Islet precursor cell (in vitro differentiated cells): ENCODE measurements around the gene PCSK5.

Experiments used
- DNase-seq: peaks from one replicate; pipeline ENCODE4 v3.0.0-alpha.2; 2018

Gene PCSK5

DNA sequence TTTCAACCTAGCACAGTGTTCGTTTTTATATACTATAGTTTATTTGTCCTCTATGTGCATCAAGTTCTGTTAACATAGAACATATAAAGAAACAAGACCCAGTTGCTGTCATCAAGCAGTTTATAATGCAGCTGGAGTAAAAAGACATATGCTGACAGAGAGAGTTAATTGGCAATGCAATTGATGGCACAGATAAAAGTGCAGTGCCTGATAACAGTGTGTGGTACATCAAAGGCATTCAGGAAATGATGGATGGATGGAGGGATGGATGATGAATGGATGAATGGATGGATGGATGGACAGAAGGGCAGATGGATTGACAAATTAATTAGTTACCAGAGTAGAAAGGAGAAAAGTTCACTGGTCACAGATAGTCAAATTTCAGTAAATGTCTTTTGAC, 264.9 kb downstream of the PCSK5 start:
- no peak for DNase-seq

DNA sequence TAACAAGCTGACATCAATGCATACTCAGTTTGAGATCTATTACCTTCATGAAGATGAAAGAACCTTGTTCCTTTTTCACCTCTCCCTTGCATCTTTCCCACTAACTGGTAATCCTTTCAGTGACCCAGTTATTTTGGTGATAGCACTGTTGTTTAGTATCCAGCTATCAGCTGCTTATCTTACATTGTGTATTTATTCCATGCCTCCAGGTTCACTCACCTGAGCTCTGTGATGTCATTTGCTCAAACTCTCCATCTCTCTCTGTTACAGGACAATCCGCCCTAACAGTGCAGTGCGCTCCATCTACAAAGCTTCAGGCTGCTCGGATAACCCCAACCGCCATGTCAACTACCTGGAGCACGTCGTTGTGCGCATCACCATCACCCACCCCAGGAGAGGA, 268.2 kb downstream of the PCSK5 start:
- DNase-seq = no peak

DNA sequence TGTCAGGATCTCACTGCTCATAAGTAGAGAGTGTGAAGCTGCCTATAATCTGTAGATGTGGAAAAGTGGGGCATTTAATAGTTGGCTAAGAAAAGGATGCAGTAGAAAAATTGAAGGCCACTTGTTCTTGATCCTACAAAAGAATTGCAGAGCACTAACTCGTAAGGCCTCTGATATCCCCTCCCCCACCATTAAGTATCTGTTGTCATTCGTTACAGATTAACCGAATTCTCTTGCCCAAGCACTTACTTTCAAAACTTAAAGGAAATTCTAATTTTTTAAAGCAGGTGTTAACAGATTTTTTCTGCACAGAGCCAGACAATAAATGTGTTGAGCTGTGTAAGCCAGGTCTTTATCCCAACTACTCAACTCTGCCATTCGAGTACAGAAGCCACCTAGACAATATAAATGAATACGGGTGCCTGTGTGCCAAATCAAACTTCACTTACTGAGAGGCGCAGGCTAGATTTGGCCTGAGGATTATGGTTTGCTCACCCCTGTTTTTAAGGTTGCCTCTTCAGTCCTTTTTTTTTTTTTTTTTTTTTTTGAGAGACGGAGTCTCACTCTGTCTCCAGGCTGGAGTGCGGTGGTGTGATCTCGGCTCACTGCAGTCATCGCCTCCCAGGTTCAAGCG, 268.9 kb downstream of the PCSK5 start:
- DNase-seq = no peak

DNA sequence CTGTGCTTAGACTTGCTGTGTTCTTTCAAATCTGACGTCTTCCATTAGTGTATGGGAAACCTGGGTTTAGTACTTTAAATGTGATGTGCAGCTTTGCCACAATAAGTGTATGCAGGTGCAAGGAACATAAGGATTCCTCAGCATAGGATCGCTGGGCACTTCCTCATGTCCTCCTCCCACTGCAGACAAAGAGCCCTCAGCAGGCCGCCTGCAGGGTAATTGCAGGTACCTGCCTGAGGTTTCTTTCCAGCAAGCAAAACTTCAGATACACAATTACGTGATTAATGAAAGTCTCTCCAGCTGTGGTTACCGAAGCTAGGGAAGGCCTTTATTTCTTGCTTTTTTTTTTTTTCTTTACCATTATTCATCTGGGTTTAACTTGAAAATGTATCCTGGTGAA, 270.6 kb downstream of the PCSK5 start:
- DNase-seq = peak; percentile 68

DNA sequence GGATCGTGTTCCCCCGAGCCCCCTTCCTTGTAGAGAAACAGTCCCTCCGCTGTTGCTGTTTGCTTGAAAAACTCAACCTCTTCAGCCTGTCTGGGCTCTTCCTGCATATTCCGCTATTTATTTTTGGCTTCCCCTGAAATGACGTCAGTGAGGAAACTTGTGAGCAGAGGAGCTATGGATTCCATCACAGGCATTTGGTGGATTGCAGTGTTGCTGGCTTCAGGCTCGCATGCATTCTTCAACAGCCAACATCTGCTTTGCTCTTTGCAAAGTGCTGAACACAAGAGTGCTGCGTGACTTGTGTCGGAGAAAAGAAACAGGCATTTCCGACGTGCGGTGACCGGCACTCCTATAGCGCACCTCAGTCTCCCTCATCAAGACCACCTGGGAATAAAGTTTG, 271.1 kb downstream of the PCSK5 start:
- peak; percentile 79 for DNase-seq

DNA sequence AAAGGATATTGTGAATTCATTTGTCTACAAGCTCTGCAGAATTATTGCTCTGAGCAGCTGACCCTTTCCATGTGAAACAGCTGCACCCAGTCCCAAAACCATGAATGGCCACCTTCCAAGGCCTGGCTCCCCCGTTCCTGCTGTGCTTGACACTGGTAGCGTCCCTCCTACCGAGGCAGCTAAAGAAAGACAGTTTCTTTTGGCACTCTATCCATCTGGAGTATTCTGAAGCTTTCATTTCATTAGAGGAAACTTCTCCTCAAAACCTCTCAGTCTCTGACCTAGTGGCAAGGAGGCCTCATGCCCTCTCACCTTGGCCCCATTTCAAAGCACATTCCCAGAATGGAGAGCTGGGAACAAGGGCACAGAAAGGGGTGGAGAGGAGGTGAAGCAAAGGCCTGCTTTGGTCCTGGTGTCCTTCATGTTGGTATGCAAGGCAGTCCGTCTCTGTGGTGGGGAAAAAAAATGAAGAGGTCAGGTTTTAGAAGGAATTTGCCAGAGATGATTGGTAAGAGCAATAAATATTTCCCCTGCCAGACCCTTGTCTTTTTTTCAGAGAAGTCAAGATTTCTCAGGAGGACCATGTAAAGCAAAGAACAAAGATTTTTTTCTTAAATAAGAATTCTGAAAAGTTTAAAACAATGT, 271.7 kb downstream of the PCSK5 start:
- DNase-seq = no peak

DNA sequence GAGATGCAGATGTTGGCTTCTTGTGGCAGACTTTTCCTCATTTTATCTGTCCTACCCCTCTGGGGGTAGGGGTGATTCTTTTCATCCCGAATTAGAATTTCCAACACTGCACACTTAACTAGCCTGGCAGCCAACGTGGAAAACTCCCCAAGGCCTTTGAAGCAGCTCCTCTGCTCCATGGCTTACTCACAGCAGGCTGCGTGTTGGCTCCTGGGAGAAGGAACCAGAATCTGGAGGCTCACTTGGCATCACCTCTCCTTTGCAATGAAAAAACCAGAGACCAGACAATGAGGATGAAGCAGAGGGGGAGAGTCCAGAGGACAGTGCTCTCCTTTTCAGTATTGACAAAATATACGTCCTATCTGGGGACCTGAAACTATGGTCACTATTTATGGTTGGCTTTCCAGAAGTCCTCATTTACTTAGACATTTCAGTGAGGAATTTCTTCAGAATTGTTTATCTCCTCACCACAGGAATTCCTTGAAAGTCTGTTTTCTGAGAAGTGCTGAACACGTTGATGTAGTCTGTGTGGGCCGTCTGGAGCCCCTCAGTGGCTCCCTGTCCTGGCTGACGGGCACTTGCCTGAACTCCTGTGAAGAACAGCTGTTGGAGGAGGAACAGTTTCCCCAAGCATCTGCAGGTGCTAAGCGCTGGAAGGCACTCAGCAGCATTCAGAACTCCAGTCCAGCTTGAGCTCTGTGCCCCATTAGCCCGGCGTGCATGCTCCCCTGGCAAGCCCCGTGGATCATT, 272.5 kb downstream of the PCSK5 start:
- DNase-seq = peak; percentile 89

DNA sequence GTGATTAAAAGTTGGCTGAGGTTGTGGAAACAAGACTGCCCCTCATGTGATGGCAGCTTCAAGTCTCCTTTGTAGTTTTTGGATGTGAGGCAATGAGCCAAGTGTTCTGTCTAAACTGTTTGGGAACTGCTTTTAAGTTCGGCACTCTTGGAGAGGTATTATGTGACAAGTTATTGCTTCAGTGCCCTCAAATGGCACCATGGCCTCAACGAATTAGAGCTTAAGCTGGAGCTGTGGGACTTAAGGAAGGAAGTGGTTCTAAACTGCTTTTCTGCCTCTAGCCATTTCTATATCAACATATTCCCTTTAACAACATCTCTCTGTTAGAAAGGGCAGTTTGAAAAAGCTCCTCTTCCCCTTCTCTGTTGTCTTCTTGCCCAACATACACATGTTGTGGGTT, 276.1 kb downstream of the PCSK5 start:
- DNase-seq = no peak

DNA sequence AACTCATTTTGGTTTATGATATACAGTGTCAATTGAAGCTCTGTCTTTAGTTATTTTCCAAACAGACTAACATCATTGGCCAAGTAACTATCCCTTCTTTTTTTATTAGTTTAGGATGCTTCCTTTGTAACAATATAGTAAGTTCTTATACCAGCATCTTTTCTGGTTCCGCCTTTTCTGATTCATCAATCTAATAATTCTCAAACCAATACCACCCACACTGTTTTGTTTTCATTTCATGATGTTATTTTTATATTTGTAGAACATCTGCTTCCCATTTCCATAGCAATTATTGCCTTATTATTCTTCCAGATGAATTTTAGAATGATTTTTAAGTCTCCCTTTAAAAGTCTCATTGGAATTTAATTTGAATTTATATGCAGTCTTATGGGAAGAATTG, 285.7 kb downstream of the PCSK5 start:
- DNase-seq = no peak

DNA sequence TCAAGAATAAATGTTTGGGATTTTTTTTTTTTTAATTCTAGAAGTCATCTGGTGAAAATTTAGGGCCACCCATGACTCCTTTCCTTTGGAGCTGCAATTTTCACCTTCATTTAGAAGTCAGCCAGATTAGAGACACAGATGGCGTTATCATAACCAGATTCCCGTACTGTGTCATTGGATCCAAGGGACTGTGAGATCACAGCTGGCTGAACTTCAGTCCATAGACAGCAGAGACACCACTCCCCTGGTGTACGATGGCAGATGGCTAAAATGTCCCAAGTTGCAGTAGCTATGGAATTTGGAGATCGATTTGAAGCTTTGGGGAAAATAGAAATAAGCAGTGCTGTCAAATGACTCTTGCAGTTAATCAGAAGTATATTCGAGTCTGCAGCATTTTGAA, 287.5 kb downstream of the PCSK5 start:
- no peak for DNase-seq

DNA sequence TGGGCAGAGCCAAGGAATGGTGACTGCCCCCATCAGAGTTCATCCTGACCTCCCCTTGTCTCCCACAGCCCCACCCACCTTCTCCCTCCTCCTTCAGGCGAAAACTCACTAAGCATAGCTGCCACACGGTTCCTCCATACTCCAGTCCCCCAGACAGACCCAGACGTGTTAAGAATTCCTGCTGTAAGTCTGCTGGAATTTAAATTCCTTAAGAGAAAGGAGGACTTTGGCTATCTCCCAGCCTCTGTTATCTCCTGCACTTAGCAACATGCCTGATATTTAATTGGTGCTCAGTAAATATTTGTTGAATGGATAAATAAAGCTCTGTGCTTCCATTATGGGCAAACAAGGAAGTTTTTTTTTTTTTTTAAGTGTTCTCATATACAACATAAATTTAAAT, 290.1 kb downstream of the PCSK5 start:
- DNase-seq = peak; percentile 92

DNA sequence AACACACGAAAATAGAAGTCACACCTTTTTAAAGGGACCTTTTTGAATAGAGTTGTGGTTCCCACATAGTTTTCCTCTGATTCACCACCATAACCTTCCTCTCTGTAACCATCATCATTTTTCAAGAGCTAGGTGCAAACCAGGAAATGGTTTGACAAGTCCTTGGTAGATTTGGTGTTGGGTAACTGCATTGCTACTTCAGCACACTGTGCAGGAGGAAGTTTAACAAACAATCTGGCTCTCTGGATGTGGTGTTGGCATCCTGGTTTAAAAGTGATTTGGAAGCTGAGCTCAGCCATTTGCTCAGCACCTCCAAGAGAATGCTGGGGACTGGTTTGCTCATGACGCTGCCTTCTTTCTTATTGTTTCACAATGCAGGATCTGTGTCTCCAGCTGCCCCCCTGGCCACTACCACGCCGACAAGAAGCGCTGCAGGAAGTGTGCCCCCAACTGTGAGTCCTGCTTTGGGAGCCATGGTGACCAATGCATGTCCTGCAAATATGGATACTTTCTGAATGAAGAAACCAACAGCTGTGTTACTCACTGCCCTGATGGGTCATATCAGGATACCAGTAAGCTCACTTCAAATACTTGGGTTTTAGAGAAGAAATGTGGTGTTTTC, 290.7 kb downstream of the PCSK5 start:
- DNase-seq = peak; percentile 60

DNA sequence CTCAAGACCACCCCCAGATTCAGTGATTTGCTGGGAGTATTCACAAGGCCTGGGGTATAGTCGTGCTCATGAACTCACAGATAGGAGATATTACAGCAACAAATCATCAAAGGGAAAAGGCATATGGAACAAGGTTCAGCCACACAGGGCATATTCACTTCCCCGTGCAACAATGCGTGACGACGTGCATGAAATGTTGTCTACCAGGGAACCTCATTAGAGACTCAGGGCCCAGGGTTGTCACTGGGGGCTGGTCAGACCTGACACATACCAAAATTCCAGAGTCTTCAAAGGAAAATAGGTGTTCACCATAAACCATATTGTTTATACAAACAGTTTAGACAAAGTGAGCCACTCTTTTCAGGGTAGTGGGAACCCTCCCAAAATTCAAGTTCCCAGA, 291.3 kb downstream of the PCSK5 start:
- DNase-seq = no peak

DNA sequence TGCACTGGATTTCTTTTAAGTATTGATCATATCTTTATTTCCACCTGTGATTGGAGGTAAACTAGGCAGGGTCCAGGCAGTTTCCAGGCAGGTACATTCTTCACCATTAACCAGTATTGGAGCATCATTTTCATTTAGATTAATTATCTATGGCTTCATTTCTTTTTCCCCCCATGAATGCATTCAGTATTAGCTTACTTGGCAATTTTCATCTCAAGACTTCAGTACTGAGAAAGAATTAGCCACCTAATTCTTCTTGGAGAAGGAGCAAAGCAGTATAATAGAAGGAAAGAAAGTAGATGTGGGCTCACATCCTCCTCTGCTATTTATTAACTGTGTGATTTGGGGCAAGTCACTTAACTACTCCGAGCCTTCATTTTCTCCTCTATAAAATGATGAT, 295.0 kb downstream of the PCSK5 start:
- DNase-seq = no peak

DNA sequence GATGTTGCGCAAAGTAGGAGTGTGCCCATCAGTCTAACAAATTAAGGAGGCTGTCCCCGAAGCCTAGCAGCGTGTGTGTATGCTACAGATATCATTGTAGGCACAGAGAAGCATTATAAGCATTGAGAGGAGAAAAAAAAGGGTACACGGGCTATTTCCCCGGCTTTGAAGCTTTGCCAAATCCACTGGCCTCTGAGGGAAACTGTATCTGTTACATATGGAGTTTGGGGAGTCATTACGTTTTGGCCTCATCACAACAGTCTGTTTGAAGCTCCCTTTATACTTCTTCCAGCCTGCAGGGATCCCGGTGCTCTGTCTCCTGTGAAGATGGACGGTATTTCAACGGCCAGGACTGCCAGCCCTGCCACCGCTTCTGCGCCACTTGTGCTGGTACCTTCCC, 297.8 kb downstream of the PCSK5 start:
- no peak for DNase-seq

DNA sequence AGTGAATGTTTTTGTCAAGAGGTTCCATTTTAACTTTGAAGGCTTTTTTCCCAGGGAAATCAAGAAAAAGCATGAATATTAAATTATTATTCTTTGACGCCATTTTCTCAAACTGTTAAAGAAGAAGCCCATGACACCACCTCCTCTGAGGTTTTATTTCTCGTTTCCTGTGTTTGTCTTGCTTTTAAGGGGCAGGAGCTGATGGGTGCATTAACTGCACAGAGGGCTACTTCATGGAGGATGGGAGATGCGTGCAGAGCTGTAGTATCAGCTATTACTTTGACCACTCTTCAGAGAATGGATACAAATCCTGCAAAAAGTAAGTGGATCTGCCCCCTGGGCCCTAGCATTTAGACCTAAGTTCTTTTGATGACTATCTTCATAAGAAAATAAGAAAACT, 298.4 kb downstream of the PCSK5 start:
- no peak for DNase-seq

DNA sequence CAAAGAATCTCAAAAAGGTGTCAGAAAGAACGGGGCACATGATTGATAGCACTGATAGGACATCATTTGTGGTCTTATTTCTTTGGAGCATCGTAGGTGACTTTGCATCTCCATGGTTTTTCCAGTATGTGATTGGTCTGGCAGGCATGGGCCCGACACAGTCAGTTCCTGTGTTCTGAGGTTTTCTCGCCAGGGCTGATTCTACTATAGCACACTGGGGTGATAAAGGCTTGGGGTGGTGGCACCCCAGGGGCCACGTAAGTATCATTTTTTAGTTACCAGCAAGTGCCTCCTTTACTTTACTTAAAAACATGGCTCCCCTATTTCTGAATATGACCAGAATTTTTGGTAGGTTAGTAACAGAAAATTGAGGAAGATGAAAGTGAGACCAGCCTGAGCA, 301.0 kb downstream of the PCSK5 start:
- DNase-seq = peak; percentile 20

DNA sequence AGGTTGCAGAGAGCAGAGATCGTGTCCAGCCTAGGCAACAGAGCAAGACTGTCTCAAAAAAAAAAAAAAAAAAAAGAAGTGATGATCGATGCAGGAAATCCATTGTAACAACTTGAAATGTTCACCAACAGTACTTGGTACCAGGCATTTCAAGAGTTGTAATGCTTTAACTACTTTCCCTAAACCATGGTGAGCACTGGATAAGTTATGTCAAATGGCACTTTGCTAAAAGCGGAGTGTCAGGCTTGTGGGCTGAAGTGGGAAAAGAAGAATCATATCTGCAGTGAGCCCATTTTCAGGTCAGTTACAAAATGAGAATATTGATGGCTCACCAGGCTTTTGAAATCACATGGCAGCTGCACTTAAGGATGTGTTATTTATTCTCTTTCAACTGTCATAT, 301.5 kb downstream of the PCSK5 start:
- no peak for DNase-seq

DNA sequence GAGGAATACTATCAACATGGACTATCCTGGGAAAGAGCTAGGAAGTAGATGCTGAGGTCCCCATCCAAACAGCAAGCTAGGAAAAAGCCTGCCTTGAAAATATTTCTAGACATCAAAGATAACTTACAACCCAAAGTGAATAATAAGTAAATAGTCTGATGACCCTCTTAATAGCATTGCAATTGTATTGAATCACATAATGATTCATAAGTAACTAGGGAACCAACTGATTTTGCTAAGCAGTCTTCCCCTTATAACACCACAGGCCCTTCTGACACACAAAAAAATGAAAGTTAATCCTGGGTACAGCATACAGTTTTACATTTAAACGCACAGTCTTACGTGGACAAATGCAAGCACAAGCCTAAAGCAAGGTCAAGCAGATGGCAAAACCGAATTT, 304.4 kb downstream of the PCSK5 start:
- DNase-seq = no peak

DNA sequence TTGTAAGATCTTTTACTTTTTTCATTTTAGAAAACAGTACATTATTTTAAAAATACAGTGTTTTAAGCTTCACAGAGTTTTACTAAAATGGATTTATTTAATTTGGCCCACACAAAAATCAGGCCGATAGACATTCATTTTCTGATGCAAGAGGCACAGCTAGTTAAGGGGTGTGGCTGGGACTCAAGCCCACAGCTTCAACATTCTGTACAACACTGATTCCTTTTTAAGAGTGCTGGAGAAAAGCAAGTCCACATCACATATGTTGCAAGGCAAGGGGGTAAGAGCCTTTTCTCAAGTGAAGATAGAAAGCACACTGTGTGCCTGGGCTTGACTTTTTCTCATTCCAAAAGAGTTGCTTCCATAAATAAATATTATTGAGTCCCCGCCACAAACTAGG, 307.9 kb downstream of the PCSK5 start:
- no peak for DNase-seq

DNA sequence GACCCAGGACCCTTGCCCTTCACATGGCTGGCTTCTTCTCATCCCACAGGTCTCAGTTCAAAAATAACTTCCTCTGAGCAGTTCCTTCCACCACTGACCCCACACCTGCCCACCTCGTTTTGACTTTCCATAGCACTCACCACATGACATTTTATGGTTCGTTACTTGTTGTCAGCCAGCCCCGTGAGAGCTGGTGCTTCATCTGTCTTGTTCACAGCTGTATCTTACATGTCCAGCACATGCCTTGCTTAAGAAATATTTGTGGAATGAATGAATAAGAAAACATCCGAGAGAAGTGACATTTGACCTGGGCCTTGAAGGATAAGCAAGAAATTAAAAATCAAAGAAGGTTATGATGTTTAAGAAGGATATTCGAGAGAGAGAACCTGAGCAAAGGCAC, 309.8 kb downstream of the PCSK5 start:
- DNase-seq = no peak

DNA sequence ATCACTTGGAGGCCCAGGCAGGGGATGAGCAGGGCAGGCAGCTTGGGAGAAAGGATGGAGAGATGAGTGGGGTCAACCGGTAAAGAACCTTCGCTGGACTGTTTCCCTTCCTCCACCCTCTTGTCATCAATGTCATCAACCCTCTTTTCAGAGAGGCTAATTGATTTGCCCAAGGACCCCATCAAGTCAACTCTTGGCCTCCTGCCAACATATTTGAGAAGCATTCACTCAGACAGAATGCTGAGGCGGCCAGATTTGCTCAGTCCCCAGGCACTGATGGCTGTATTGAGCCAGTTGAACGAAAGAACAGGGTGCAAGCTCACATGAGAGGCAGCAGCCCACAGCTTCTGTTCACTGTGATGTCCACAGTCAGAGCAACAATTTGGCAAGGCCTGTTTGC, 310.3 kb downstream of the PCSK5 start:
- no peak for DNase-seq

DNA sequence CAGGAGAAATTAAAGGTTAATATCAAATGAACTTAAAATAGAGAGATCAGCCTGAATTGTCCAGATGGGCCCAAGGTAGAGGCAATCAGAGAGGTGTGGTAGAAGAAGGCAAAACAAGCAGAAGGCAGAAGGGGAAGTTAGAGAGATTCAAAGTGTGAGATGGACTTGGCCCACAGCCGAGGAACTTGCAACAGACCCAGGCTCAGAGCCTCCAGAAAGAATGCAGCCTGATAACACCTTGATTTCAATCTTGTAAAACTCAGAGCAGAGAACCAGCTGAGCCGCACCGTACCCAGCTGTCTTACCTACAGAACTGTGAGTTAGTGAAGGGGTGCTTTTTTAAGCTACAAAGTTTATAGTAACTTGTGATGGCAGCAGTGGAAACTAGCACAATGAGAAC, 312.9 kb downstream of the PCSK5 start:
- no peak for DNase-seq

DNA sequence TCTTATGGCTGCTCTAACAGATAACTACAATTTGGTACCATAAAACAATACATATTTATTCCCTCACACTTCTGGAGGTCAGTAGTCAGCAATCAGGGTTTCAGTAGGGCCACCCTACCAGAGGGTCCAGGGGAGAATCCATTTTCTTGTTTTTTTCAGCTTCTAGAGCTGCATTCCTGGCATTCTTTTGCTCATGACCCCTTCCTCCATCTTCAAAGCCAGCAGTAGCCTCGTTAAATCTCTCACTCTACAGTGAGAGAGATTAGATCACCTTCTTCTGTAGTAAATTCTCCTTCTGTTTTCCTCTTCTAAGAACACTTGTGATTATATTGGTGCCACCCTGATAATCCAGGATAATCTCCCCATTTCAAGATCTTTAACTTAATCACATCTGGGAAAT, 316.3 kb downstream of the PCSK5 start:
- peak; percentile 67 for DNase-seq
